Right renal cortex interstitium (tissue), 3 donors: ENCODE data around the gene C9orf72. TPM values are rescaled to one million over a fixed set of nuclear protein-coding genes. Genes with fewer than 3 reads are reported as not detected.
"Not testable (repeated sequence)": the region's sequence is repeated elsewhere in the genome, so short reads cannot be mapped to it uniquely, and the experiment has no call there.

Experiments
- DNase-seq, 3 donors: peaks; one replicate each; pipeline ENCODE4 v3.0.0-alpha.2; 2013; ENCODE audit warnings: low read depth in 3 of 3, low spot score in 2 of 3
- polyA plus RNA-seq, 3 donors: library from polyadenylated mRNA; unstranded; fragments of 120-200 nt; gene quantifications; one replicate each; pipeline ENCODE4 v1.2.1, GENCODE V29; 2013; ENCODE audit not compliant: insufficient read length in 3 of 3

C9orf72 gene
- polyA plus RNA-seq, 3 donors = 18.3 to 20.4 (median 19.8) TPM

GRCh38 chr9:27519466-27520465, 53.5 kb downstream of the C9orf72 start:
- no peak for DNase-seq

- no peak for DNase-seq
These were observed 54.5 kb downstream of the C9orf72 start for GRCh38 chr9:27518809-27519208.

GRCh38 chr9:27518006-27518405, 55.3 kb downstream of the C9orf72 start:
- no peak for DNase-seq

GRCh38 chr9:27514551-27514950, 58.7 kb downstream of the C9orf72 start:
- DNase-seq = no peak

- DNase-seq = no peak
These were observed 61.5 kb downstream of the C9orf72 start for GRCh38 chr9:27511771-27512170.

GRCh38 chr9:27510780-27511179, 62.5 kb downstream of the C9orf72 start:
- DNase-seq = no peak

GRCh38 chr9:27506981-27507380, 66.3 kb downstream of the C9orf72 start:
- DNase-seq = no peak

GRCh38 chr9:27505744-27506161, 67.5 kb downstream of the C9orf72 start:
- DNase-seq = no peak

- DNase-seq = no peak
These were observed 69.0 kb downstream of the C9orf72 start for GRCh38 chr9:27504259-27504658.

- no peak for DNase-seq
These were observed 69.7 kb downstream of the C9orf72 start for GRCh38 chr9:27503623-27504022.

- DNase-seq = not testable (repeated sequence)
These were observed 72.4 kb downstream of the C9orf72 start for GRCh38 chr9:27500902-27501301.

- no peak for DNase-seq
These were observed 73.8 kb downstream of the C9orf72 start for GRCh38 chr9:27499451-27499850.

- no peak for DNase-seq
These were observed 75.3 kb downstream of the C9orf72 start for GRCh38 chr9:27497883-27498417.

Other genes with a start within 250 kb of the C9orf72 start
- gene IFNK, start 49.2 kb downstream of the C9orf72 start, polyA plus RNA-seq = not detected
- gene MOB3B, start 43.7 kb downstream of the C9orf72 start, polyA plus RNA-seq = 10 to 100 TPM; 24.0 to 26.2 (median 25.5) TPM